Epidermal melanocyte (primary cell): ENCODE measurements around the gene GFOD1.
"Not testable (repeated sequence)": the region's sequence is repeated elsewhere in the genome, so short reads cannot be mapped to it uniquely, and the experiment has no call there.

ENCODE experiments used
- DNase-seq: peaks from one replicate; pipeline ENCODE4 v3.0.0; 2011; ENCODE audit warnings: low spot score; ENCODE audit not compliant: insufficient read length

The GFOD1 gene

GRCh38 chr6:13327691-13328075 lies 159.7 kb downstream of the GFOD1 start:
- DNase-seq: no peak

DNA sequence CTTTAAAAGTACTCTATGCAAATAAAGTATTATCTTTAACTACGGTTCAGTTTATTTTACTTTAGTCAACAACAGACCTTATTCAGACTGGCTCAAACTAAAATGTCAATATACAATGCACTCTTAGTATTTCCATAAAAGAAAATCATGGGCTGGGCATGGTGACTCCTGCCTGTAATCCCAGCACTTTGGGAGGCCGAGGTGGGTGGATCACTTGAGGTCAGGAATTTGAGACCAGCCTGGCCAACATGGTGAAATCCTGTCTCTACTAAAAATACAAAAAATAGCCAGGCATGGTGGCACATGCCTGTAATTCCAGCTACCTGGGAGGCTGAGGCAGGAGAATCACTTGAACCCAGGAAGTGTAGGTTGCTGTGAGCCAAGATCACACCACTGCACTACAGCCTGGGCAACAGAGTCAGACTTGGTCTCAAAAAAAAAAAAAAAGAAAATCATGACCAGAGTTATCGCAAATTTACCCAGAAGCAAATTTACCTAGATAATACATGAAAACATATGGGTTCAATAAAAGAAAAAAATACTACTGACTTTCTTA lies 161.3 kb downstream of the GFOD1 start:
- not testable (repeated sequence) for DNase-seq

- no peak for DNase-seq
These were observed 167.4 kb downstream of the GFOD1 start for GRCh38 chr6:13319891-13320564.

DNA sequence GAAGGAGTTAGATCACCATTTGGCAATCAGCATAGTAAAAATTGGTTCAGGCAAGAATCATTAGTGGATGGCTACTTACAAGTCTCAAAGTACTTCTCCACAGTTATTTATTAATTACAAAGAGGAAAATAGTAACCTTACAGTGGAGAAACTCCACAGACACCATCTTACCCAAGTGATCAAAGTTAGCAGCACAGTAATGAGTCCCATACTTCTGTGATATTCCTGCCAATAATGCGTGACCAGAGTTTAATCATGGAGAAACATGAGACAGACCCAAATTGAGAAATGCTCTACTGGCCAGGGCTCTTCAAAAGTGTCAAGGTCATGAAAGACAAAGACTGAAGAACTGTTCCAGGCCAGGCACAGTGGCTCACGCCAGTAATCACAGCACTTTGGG lies 168.6 kb downstream of the GFOD1 start:
- no peak for DNase-seq

DNA sequence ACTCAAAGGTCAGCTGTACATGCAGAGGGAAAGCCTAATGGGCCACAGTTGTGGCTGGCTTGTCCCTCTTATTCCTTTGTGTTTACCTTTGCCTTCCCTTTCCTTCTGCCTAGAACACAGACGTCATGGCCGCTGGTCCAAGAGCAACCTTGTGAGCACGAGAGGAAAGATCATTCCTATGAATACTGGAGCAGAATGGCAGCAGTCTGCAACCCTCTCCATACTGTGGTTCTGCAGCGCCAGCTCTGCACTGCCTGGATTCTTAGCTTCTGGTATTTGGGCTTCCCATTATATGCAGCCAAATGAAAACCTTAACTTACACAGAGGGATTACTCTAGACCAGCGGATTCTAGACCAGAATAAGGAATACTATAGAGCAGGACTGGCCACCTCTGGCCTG lies 171.5 kb downstream of the GFOD1 start:
- DNase-seq: no peak

DNA sequence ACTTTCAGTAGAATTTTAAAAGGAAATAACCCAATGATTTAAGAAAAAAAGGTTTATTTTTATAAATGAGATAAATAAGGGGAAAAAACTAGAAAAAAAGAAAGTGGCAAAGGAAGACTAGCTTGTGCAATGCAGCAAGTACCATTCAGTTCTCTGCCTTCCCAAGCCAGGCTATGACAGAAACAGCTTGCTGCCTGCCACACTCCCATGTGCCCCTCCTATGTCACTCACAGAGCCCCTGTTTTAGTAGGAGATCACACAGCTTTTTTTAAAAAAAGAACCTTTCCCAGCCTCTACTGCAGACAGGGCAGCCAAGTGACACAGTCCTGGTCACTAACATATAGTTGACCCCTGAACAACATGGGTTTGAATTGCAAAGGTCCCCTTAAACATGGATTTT lies 172.6 kb downstream of the GFOD1 start:
- DNase-seq: no peak

DNA sequence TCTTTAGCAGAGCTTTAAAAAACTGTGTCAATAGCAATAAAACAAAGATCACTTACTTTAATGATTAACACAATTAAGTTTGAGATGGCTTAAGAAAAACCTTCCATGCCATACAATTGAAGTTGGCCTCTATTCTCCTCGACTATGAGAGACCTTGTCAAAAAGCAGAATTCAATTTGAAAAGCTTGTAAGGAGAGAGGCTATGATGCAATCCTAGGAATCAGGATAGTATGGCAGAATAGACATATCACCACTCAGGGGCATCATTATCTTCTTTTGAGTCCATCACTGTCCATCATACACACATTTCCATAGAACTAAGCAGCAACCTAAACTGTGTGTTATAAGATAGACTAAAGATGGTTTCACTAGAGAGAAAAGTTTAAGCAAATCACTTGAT lies 176.2 kb downstream of the GFOD1 start:
- no peak for DNase-seq

GRCh38 chr6:13308332-13308731 lies 179.1 kb downstream of the GFOD1 start:
- no peak for DNase-seq
